Right ventricle myocardium inferior (tissue), 1 donor: ENCODE data around the gene TRAF3IP1. TPM values are rescaled to one million over a fixed set of nuclear protein-coding genes. Genes with fewer than 3 reads are reported as not detected.
"Not testable (repeated sequence)": the region's sequence is repeated elsewhere in the genome, so short reads cannot be mapped to it uniquely, and the experiment has no call there.

Experiments used
- ATAC-seq: fragments of 200-7000 bp; cut with Tn5 transposase; one replicate; pipeline ENCODE4 v1.9.1; 2020; ENCODE audit warnings: mild to moderate bottlenecking, moderate library complexity
- DNase-seq: peaks from one replicate; pipeline ENCODE4 v3.0.0; 2021; ENCODE audit errors: missing footprints
- intact Hi-C: fragments of 100-400 bp; cut with DNase I; formaldehyde crosslinking; loops from one replicate; pipeline ENCODE4 v1.11.0; 2022
- total RNA-seq: library from RNA; stranded (reverse); fragmentation: NEBNext Ultra II Directional; extraction: Animal tissue kit (Norgen Biotek cat#: 25700); gene quantifications from one replicate; pipeline ENCODE4 v1.2.1, GENCODE V29; 2021
- donor health status: DM: no; HTN: yes; CAD: no; lungs with severe emphysema.

TRAF3IP1 gene
- total RNA-seq, 1 donor from 2014 or later = 11.2 TPM

DNA sequence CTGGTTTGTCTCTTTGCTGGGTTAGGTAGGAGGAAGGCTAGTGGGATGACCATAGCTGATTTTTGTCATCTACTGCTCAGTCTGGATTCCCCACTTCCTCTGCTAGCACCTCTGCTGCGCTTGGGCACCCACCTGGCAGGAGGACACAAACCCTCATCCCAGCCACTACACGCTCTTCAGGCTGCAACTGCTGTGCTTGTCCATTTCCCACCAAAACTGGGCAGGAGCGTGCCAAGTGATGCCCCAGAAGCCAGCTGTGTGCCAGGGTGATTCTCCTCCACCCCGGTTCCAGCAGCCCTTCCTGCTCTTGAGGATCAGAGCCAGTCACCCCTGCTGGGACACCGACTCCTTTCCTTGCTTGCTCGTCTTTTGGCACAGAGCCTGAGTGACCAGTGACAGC is 16.2 kb upstream of the TRAF3IP1 start:
- intact Hi-C loops = no loop called here
- no peak for DNase-seq
- no peak for ATAC-seq

DNA sequence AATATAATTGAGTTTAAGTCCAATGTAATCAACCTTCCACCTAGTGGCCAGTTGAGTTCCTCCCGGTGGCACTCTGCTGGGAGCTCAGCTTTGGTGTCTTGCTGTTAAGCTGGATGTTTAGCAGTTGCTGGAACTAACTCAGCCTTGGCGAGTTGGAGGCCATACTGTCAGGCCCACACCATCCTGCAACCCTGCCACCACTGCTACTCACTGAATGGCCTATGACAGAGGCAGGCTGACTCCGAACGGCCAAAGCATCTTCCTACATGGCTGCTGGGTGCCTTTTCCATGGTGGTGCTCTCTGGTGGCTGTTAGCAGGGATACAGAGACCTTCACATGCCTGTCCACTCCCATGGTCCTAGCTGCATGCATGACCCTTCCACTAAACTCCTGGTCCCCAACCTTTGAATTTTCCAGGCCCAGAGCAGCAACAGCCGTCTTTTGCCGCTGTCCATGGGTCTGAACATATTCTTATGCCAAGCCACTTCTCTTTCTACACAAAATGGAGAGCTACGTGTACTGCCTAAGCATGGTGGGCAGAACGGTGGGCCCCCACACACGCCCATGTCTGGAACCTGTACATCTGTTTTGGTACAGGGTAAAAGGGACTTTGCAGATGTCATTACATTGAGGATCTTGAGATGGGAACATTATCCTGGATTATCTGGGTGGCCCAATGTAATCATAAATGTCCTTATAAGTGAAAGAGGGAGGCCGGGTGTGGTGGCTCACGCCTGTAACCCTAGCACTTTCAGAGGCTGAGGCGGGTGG is 15.0 kb upstream of the TRAF3IP1 start:
- ATAC-seq (no peak), DNase-seq (no peak)
- intact Hi-C loops = no loop called here

DNA sequence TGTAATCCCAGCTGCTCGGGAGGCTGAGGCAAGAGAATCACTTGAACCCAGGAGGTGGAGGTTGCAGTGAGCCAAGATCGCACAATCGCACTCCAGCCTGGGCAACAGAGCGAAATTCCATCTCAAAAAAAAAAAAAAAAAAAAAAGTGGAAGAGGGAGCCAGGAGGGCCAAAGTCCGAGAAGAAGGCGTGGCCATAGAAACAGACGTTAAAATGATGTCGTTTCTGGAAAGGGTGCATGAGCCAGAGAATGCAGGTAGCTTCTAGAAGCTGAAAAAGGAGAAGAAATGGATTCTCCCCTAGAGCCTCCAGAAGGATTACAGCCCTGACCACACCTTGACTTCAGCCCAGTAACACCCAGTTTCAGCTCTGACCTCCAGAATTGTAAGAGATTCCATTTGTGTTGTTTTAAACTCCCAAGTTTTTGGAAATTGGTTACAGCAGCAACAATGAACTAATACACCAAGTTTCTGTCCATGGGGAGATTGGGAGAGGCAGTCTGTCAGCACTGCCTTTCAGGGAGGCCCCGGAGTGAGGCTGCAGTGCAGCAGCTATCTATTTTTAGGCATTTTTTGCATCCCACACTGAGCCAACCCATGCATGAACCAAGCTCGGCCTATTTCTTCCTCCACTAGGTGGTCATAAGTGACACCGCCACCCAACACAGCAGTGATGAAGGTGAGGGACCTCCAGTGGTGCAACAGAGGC is 14.2 kb upstream of the TRAF3IP1 start:
- DNase-seq (no peak), ATAC-seq (no peak)
- intact Hi-C loops = no loop called here

DNA sequence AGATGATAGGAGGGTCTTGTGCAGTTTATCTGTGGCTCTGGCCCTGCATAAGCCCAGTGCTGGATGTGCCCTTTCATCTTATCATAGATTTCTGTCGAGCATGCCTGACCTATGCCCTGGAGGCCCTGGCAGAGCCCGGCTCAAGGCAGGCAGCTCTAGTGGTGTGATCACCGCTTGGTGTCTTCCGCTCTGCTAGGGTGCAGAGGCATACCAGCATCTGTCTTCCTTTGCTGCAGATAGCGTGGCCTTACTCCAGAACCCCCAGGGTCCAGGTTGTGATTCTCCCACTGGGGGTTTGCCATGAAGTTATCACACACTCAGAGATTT is 13.7 kb upstream of the TRAF3IP1 start:
- DNase-seq (no peak), ATAC-seq (no peak)
- intact Hi-C loops = no loop called here

DNA sequence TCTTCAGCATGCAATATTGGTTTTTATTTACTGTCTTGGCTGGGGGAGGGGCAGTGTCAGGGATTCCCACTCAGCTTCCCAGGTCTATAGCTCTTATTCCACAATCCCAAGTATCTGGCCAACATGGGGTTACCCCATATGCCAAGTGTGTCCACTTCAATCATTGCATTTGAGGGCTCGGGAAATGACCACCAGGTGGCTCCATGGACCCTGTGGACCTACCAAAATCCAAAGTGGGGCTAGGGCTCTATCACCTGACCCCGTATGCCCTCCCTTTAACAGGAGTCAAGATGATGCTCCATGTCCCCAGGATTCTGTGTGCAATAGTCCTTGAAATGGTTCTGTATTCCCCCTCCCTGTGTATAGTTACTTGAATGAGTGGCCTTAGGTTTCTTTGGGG is 12.1 kb upstream of the TRAF3IP1 start:
- intact Hi-C loops = no loop called here
- DNase-seq = no peak
- no peak for ATAC-seq

DNA sequence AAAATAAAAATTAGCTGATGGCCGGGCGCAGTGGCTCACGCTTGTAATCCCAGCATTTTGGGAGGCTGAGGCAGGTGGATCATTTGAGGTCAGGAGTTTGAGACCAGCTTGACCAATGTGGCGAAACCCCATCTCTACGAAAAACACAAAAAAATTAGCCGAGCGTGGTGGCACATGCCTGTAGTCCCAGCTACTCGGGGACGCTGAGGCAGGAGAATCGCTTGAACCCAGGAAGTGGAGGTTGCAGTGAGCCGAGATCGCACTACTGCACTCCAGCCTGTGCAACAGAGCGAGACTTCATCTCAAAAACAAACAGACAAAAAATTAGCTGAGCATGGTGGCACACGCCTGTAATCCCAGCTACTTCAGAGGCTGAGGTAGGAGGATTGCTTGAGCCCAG is 9.6 kb upstream of the TRAF3IP1 start:
- intact Hi-C loops = not testable (repeated sequence)

DNA sequence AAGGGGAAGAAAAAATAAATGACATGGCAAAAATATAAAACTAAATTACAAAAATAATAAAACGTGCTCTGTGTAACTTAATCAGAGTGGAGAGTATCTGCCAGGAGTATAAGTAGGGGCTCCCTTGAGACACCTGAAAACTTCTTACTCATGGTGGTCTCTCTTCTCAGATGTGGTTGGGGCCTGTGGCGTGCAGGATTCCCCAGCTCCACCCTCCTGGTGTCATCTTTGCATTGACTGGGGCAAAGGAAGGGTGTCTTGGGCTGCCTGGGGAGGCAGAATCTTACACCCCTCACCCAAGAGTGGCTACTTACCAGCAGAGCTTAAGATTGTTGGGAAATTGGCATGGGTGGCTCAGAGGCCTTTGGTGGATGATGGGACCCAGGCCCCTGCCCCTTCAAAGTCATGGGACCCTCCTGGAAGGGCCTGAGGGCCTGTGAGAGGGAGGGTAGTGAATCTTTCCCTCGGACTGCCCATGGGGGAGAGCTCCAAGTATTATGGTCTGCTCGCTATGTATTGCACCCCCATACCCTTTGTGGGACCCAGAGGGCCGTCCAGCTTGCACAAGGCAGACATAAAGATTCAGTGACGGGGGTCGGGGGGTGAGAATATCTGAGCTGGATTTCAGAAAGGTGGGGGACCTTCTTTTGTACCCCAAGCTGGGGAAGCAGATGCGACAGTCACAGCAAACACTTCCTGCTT is 6.9 kb upstream of the TRAF3IP1 start:
- intact Hi-C loops = no loop called here
- no peak for ATAC-seq
- DNase-seq = no peak

More for the DNA sequence above, 9.6 kb upstream of the TRAF3IP1 start:
- not testable (repeated sequence) for ATAC-seq, DNase-seq

DNA sequence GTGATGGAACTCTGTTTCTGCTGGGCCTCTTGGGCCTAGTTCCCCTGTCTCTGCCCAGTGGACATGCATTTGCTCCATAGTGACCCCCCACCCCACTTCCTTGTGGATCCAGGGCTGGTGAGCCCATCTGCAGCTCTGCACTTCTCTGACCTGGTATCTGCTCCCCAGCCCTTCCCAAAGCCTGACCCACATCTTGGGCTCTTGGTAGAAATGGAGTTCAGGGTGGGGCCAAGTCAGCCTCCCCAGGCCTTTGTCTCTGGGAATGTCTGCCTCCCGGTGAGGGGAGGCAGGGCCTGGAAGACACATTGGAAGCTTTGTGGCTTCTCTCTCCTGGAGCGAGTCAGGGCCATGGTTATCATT is 6.3 kb upstream of the TRAF3IP1 start:
- intact Hi-C loops = no loop called here
- DNase-seq (no peak), ATAC-seq (no peak)

DNA sequence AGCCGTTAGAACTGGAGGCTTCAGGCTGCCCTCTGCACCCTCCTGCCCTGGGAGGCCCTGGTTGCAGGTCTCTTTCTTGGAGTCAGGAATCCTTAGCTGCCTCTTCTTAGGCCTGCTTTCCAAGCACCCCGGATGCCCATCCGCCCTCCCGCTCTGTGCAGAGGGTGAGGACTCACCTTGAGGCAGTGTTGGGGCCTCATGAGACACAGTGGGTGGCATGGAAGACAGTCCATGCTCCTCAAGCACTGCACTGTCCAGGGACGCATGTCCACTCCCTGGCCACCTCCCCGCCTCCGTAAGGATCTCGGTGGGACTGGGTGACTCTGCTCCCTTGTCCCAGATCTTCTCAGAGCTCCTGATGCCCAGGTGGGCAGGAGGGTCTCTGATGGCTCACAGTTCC is 5.7 kb upstream of the TRAF3IP1 start:
- no peak for ATAC-seq
- intact Hi-C loops = no loop called here
- DNase-seq = no peak

DNA sequence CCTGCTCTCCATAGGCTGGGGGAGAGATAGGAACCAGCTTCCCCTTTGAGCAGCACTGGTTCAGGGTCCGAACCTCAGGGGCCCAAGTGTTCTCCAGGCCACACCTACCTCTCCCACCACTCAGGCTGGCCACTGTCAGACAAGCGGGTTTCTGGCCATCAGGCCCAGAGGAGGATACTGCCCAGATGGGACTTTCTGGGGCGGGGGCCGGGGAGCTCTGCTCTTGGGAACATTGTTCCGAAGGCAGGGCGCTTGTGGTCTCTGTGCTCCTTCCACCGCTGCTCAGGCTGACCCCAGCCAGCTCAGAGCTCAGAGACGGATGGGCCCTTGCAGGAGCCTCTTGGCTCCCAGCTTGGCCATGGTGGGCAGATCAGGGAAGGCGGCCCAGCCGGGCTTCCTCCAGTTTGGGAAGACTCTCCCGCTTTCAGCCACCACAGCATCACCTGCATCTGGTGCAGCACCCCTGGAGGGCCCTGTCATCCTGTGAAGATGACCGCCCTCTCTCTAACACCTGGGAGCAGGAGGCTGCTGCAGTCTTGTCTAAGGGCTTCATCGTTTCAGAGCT is 5.2 kb upstream of the TRAF3IP1 start:
- intact Hi-C loops = no loop called here
- DNase-seq (no peak), ATAC-seq (no peak)

DNA sequence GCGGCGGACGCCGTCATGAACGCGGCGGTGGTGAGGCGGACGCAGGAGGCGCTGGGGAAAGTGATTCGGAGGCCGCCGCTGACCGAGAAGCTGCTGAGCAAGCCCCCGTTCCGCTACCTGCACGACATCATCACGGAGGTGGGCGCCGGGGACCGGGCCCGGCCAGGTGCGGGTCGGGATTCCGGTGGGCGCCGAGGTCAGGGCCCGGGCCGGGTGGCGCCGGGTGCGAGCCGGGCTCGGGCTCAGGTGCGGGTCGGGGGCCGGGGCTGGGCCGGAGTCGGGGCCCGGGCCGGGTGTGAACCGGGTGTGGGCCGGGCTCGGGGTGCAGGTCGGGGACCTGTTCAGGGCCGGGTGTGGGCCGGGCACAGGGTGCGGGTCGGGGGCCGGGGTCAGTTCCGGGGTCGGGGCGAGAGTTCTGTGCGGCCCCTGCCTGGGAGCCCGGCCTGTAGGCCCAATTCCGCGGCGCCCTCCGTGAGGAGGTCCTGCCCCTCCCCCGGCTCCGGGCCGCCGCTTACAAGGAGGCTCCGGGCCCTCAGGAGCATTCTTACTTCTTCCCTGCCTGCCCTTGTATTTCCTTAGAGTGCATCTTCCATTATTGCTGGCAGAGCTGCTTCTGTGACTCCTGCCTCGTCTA is 447 bp downstream of the TRAF3IP1 start:
- intact Hi-C loops = loop anchor here (1.0 kb wide), 1 partner anchor 32 kb away; the partner anchor contains the start of gene PER2
- DNase-seq (no peak), ATAC-seq (no peak)

DNA sequence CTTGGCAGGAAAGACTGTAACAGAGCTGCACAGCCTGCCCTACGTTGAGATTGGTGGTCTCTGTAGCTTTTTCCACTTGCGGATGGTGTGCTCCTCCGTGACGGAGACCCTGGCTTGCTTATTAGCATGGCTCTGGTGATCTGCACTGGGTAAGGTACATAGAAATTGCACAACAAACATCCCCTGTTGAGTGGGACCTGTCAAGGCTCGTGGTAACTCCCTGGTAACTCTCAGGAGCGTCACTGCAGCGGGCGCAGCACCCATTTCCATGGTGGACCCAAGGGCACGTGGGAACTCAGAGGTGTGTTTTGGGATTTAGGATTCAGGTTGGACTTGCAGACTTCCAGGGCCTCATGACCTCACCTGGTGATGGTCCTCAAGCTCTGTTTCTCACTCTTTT is 1.1 kb downstream of the TRAF3IP1 start:
- no peak for DNase-seq
- intact Hi-C loops = no loop called here
- ATAC-seq = no peak

DNA sequence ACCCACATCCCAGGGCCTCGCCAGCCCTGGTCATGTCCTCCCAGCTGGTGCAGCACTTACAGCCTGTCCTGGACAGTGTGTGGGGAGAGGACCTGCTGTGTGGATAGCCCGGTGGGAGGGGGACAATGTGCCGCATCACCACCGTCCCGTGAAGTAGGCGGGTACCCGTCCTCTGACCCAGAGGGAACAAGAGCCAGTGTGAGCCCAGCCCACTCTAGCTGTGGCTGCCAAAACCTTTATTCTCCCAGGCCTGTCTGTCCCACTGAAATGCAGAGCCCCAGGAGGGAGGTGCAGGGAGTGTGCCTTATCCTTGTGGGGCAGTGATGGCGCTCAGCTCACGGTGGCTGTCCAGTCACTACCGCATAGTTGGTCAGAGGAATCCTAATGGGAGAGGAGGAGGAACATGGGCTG is 1.7 kb downstream of the TRAF3IP1 start:
- intact Hi-C loops = no loop called here
- no peak for ATAC-seq

DNA sequence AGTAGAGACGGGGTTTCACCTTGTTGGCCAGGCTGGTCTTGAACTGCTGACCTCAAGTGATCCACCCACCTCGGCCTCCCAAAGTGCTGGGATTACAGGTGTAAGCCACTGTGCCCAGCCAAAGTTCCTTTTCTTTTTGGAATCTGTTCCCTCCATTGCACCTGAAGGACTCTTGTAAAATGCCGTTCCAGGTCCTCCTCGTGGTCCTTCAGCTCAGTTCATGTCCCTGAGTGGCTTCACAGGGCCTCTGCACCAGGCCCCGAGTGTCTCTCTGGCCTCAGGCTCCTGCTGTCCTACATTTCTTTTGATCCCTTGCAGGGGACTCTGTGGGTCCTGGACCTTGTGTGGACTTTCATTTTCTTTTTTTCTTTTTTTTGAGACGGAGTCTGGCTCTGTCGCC is 3.9 kb downstream of the TRAF3IP1 start:
- DNase-seq, intact Hi-C loops: not testable (repeated sequence)

More for the DNA sequence above, 1.7 kb downstream of the TRAF3IP1 start:
- no peak for DNase-seq

DNA sequence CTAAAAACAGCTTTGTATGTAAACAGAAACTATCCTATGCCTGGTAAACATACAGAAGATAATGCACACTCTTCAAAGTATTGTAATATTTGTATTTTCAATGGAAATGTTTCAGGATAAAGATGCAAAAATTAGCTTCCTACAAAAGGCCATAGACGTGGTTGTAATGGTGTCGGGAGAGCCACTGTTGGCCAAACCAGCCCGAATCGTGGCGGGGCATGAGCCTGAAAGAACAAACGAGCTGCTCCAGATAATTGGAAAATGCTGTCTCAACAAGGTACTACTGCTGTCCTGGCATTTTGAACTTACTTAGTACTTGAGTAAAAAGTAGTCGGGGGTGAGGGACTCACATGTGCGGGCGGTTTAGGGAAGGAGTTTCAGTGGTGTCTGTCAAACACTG is 5.4 kb downstream of the TRAF3IP1 start:
- intact Hi-C loops = no loop called here
- ATAC-seq (no peak), DNase-seq (no peak)

More for the DNA sequence above, 3.9 kb downstream of the TRAF3IP1 start:
- ATAC-seq = not testable (repeated sequence)

DNA sequence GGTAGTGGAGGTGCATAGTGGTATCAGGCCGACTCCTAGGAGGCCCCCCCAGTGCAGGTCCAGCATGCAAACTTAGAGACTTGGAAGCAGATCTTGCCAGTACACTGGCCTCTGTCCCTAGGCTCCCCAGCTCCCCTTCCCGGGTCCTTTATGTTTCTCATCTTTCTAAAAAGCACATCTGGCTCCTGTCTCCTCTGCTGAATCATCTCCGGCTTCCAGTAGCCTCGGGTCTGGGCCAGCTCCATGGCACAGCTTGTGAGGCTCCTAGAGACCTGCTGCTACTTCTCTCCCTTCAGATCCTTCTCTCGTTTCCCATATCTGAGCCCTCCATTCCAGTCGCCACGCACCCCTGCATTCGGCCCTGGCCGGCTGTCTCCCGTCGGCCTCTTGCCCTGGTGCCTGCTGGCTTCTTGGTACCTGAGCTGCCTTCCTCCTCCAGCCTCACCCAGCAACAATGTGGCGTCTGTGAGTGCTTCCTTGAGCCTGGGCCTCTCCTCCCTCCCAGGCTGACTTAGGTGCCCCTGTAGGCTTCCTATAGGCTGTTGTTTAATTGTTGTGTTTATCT is 6.6 kb downstream of the TRAF3IP1 start:
- no peak for ATAC-seq
- intact Hi-C loops = no loop called here
- no peak for DNase-seq

DNA sequence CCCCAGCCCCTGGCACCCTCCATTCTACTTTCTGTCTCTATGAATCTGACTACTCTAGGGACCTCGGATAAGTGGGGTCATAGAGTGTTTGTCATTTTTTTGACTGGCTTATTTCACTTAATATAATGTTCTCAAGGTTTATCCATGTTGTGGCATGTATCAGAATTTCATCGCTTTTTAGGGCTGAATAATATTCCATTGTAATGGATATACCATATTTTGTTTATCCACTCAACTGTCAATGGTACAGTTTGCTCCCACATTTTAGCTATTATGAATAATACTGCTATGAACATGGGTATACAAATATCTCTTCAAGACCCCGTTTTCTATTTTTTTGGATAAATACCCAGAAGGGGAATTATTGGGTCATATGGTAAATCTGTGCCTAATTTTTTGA is 7.4 kb downstream of the TRAF3IP1 start:
- ATAC-seq (no peak), DNase-seq (no peak)
- intact Hi-C loops = no loop called here

DNA sequence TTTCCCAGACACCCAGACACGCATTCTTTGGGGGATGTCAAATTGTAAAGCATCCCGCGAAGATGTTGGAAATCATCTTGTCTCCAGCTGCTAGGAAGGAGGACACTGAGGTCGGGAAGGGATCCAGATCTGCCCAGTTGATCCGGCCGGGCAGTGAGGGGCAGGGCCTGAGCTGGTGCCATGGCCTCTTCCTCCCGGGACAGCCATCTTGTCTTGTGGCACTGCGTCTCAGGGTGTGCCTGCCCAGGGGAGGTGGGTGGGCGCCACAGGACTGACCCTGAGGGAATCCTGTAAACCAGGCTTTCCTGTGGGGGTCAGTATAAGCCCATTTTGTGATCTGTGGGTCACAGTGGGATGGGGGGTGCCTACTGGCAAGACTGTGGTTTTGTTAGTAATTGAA is 10.1 kb downstream of the TRAF3IP1 start:
- ATAC-seq = no peak
- DNase-seq = no peak
- intact Hi-C loops = no loop called here

DNA sequence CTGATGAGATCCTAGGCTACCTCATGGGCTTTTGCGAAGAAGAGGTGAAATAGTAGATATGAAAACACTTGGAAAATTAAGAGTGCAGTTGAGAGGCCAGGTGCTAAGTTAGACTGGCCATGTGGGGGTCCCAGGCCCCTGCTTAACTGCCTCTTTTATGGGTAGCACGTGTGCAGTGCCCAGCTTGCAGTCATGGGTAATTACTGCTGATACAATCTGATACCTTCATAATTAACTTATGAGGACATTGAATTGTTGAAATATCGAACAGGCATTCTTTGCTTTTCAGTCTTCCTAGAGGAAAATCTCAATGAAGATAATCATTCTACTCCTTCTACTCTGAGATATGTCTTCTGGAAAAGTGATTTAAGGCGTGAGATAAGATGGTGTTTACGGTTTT is 11.6 kb downstream of the TRAF3IP1 start:
- DNase-seq = no peak
- intact Hi-C loops = no loop called here
- no peak for ATAC-seq
